ES-I3 (cell line): ENCODE measurements around the gene SLC38A7.

Source experiments
- H3K36me3 ChIP-seq: 2 replicates; pipeline ENCODE4 v1.6.1; 2013; ENCODE audit warnings: mild to moderate bottlenecking, low read length, control low read depth, moderate library complexity; ENCODE audit not compliant: insufficient read depth
- H3K4me1 ChIP-seq: 2 replicates; pipeline ENCODE4 v1.6.1; 2013; ENCODE audit warnings: mild to moderate bottlenecking, control low read depth, low read length; ENCODE audit not compliant: insufficient read depth
- H3K9ac ChIP-seq: 2 replicates; pipeline ENCODE4 v1.6.1; 2013; ENCODE audit warnings: low read depth, mild to moderate bottlenecking, low read length, moderate library complexity
- H3K9me3 ChIP-seq: 2 replicates; pipeline ENCODE4 v1.6.1; 2013; ENCODE audit warnings: mild to moderate bottlenecking, low read length, moderate library complexity; ENCODE audit not compliant: control insufficient read depth, insufficient read depth

Gene SLC38A7

DNA sequence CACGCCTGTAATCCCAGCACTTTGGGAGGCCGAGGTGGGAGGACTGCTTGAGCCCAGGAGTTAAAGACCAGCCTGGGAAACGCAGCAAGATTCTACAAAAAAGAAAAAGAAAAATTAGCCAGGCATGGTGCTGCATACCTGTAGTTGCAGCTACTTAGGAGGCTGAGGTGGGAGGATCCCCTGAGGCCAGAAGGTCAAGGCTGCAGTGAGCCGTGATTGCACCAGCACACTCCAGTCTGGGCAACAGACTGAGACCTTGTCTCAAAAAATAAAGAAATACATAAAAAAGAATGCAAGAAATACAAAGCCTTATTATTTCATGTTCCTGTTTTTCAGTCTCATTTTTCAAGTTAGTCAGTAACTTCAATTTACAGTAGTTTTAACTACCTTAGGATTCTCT is 49.1 kb downstream of the SLC38A7 start:
- H3K4me1 ChIP-seq = no peaks in the 10 kb centered on the region
- no peaks in the 10 kb centered on the region for H3K36me3 ChIP-seq
- H3K9ac ChIP-seq = no peak overlapping the region
- no peaks in the 10 kb centered on the region for H3K9me3 ChIP-seq

DNA sequence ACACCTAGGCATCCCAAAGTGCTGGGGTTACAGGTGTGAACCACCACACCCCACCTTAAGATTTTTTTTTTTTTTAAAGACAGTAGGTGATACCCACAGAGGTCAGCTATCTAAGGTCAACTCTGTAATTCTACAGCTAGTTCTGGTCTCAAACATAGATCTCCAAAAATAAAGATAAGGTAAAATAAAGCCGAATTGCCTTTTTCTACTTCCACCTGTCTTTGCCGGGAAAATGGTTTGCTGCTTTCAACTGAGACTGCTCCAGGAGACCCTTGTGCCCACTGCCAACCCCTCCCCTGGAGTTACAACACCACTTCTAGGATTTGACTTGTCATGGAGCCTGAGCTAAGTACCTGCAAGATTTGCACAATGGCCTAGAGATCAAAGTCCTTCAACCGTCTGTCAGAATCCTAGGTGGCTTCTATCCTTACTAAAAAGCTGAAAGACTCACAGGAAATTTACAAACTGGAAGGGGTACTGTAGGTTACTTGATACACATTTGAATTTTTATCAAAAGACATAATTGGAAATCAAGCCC is 50.2 kb downstream of the SLC38A7 start:
- no peak overlapping the region for H3K9ac ChIP-seq

DNA sequence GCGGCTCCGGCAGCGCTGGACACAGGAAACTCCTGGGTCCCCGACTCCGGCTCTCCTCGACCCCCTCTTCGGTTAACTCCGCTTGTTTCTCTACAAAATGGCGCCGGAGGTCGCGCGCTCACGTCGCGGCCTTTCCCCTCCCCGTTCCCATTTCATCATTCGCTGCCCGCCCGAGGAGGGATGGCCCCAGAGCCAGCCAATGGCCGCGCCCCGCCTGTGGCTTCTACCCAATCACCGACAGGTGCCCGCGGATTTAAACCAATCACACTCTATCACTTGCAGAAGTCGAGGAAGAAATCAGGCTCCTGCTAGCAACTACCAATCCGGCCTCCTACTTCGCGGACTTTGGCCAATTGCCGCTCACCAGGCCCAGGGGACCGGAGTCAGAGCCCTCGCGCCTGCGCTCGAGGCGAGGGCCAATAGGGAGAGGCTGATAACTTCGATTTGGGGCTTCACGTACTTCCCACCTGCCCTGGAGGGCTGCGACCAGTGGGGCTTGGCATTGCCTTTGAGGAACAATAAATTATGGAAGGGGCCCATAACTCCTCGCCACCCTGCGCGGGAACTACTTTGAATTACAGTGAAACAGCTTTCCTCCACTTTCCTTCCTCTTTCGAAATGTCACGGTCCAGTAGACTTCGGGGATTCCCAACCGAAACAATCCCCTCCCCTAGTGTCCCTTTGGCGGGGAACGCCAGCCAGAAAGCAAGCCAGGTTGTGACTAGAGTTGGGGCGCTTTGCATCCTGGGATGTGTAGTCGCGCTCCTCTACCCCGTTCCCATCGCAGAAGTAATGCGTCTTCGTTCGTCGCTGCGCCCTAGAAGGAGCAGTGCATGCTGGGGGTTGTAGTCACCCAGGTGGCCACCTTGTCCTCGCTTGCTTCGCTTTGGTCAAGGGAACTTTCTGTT is 54.6 kb downstream of the SLC38A7 start, which contains the start of gene CNOT1:
Gene CNOT1, minus strand, starts transcription at position 94 of the 908 bp plus-strand sequence. CDS start 30,489 bp downstream, outside the sequence.
- Histone ChIP-seq H3K4me1 (no peaks in the 10 kb centered on the region), H3K36me3 (no peaks in the 10 kb centered on the region), H3K9ac (peak within 1 kb of the TSS; percentile 87), H3K9me3 (no peaks in the 10 kb centered on the region)

More for the DNA sequence above, 50.2 kb downstream of the SLC38A7 start:
- H3K4me1 ChIP-seq = no peaks in the 10 kb centered on the region
- H3K36me3 ChIP-seq = no peaks in the 10 kb centered on the region
- no peaks in the 10 kb centered on the region for H3K9me3 ChIP-seq

DNA sequence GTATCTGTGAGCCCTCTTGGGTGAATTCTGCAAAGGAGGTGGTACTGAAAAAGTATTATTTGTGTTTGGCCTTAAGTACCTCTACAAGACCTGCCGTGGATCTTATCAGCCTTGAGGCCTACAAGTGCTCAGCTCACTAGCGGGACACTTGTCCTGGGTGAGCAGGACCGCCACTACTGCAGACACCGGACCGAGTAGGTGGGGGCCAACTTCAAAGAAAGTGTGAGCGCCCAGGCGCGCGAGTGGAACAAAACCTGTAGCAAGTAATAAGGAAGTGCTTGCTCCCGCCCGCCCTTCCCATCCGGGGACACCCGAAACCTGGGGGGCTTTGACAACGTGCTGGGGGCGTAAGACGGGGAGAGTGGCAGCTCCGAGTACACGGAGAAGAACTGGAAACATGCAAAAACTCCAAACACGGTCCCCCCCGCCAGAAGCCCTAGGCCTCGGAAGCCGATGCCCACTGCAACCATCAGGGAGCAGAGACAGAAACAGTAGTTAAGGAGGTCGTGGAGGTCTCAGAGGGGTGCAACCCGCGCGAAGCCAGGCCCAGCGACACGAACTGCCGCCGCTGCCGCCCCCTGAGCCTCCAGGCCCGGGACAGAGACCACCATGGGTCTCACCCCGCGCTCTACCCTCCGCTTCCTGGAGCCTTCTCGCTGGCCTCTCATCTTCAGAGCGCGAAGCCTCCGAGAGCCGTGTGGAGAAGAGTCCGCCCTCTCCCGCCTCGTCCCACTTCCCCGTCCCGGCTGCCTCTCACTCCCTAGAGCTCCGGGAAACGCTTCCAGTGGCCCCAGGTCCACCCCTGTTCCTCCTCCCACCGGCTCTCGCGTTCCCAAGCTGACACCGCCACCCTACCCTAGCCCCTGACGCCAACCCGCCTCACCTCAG is 55.5 kb downstream of the SLC38A7 start:
- H3K9ac ChIP-seq = peak overlapping the region; percentile 87
- H3K9me3 ChIP-seq = no peaks in the 10 kb centered on the region
- no peaks in the 10 kb centered on the region; the same call in 1 of the 2 replicates for H3K36me3 ChIP-seq
- no peaks in the 10 kb centered on the region for H3K4me1 ChIP-seq

DNA sequence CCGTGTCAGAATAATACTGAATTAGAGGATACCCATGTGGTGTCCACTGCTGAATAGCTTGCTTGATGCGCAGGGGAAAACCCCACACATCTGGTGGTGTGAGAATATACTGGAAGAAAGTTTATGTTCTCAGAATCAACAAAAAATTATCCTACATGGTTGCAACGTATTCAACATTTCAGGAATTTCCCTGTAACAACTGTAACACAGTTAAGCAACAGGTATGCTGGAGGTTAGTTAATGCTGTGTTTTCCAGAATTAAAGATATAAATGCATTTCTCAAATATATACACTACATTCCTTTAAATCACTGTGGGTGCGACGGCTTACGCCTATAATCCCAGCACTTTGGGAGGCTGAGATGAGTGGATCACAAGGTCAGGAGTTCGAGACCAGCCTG is 60.4 kb downstream of the SLC38A7 start:
- Histone ChIP-seq H3K4me1 (no peaks in the 10 kb centered on the region), H3K9ac (no peak overlapping the region), H3K9me3 (no peaks in the 10 kb centered on the region), H3K36me3 (peaks cover 5% of the 10 kb centered on the region)

DNA sequence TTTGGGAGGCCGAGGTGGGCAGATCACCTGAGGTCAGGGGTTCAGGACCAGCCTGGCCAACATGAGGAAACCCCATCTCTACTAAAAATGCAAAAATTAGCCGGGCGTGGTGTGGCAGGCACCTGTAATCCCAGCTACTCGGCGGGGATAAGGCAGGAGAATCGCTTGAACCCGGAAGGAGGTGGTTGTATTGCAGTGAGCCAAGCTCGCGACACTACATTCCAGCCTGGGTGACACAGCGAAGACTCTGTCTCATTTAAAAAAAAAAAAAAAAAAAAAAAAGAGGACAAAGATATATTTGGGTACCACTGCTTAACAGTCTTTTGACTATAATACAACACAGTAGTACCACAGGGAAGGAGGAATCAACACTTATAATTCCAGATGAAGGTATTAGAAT is 64.2 kb downstream of the SLC38A7 start:
- Histone ChIP-seq H3K9me3 (no peaks in the 10 kb centered on the region), H3K9ac (no peak overlapping the region), H3K36me3 (peaks cover 16% of the 10 kb centered on the region), H3K4me1 (no peaks in the 10 kb centered on the region)

DNA sequence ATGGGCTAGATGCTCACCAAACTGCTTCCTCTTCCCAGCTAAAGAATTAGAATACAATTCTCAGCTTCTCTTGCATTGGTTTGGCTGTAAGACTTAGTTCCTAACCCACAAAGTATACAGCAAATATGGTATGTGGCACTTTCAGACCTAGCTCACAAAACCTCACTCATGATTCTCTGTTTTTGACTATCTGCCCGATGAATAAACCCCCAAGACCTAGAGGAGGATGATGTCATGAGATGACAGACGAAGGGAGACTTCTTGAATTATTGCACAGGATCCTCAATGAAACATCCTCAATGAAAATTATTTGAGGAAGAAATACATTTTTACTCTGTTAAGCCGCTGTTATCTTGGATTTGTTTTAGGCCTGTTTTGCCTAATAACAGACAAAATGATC is 69.3 kb downstream of the SLC38A7 start:
- no peaks in the 10 kb centered on the region for H3K9me3 ChIP-seq
- no peaks in the 10 kb centered on the region for H3K4me1 ChIP-seq
- H3K36me3 ChIP-seq = peaks cover 11% of the 10 kb centered on the region; the same call in 1 of the 2 replicates
- H3K9ac ChIP-seq = no peak overlapping the region
